H1 (cell line): ENCODE data around the gene DLGAP3. TPM values are rescaled to one million over a fixed set of nuclear protein-coding genes. Genes with fewer than 3 reads are reported as not detected.

ENCODE experiments used
- BCL11A ChIP-seq, 2 experiments: IDR thresholded peaks; one replicate each; pipeline ENCODE4 v1.6.1; 2011; ENCODE audit warnings: low read depth in 2 of 2, low read length in 2 of 2, mild to moderate bottlenecking in 2 of 2
- CHD2 ChIP-seq: IDR thresholded peaks from 2 replicates; pipeline ENCODE4 v1.6.1; 2012; ENCODE audit warnings: low read length, improper control_type of control experiment
- EGR1 ChIP-seq: IDR thresholded peaks from 2 replicates; pipeline ENCODE4 v1.6.1; 2011; ENCODE audit warnings: low read depth, low read length, borderline replicate concordance
- RBBP5 ChIP-seq: IDR thresholded peaks from 2 replicates; pipeline ENCODE4 v1.7.1; 2012; ENCODE audit warnings: low read depth, mild to moderate bottlenecking, inconsistent platforms, low read length, moderate library complexity, borderline replicate concordance
- SIN3A ChIP-seq, 2 experiments: IDR thresholded peaks in 1 of 2; conservative IDR thresholded peaks in 1 of 2; 2 replicates each; pipeline ENCODE4 v1.6.1; 2011 to 2012; ENCODE audit warnings: low read length in 2 of 2, improper control_type of control experiment in 1 of 2, low read depth in 1 of 2, mild to moderate bottlenecking in 1 of 2
- YY1 ChIP-seq: IDR thresholded peaks from 2 replicates; pipeline ENCODE4 v1.6.1; 2011; ENCODE audit warnings: low read depth, mild to moderate bottlenecking, low read length
- polyA plus RNA-seq, 7 experiments: library from polyadenylated mRNA; depleted of rRNA in 3 of 7; stranded (reverse) in 5 of 7; unstranded in 2 of 7; fragments of >200 nt in 5 of 7; fragments of 200-250 nt in 2 of 7; gene quantifications; 1 replicate in 5 of 7; 2 replicates in 1 of 7; 4 replicates in 1 of 7; pipeline versions ENCODE4 v1.2.1 to v1.2.3, GENCODE V29; 2011 to 2013; ENCODE audit warnings: missing spikeins in 2 of 7, mixed read lengths in 2 of 7
- total RNA-seq: library from RNA; stranded (reverse); fragmentation: NEBNext Ultra II Directional; extraction: Animal tissue kit (Norgen Biotek cat#: 25700); gene quantifications from 2 replicates; pipeline ENCODE4 v1.2.1, GENCODE V29; 2021
- TF ChIP-seq, protein P1 (sequence below): fragments of 300-600 bp; sonication (generic); IDR thresholded peaks from 2 replicates; pipeline ENCODE4 v1.7.1; 2012; ENCODE audit warnings: low read length, moderate library complexity, mild to moderate bottlenecking, inconsistent platforms; ENCODE audit not compliant: insufficient replicate concordance

The DLGAP3 gene
- total and polyA plus RNA-seq, 2 of the 8 experiments (the other 6 are each of a cell fraction or from before 2014, with no cell fraction given): 3.8 to 13.2 TPM

DNA sequence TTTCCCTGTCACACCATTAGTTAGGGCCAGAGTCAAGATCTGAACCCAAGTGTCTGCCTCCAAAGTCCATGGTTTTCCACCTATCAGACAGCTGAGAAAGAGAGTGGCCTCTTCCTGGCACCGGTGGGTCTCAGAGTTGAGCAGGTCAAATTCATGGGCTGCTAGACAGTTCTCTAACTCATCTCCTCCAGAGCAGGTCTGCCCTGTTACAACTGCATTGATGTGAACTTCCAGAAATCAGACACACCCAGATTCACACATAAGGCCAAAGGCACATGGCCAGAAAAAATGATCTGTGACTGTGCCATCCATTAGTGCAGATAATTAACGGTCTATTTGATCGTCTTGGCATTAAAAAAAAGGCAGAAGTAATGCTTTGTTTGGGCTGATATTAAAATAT is 87.4 kb downstream of the DLGAP3 start (continued):
- TF ChIP-seq, protein P1, sequence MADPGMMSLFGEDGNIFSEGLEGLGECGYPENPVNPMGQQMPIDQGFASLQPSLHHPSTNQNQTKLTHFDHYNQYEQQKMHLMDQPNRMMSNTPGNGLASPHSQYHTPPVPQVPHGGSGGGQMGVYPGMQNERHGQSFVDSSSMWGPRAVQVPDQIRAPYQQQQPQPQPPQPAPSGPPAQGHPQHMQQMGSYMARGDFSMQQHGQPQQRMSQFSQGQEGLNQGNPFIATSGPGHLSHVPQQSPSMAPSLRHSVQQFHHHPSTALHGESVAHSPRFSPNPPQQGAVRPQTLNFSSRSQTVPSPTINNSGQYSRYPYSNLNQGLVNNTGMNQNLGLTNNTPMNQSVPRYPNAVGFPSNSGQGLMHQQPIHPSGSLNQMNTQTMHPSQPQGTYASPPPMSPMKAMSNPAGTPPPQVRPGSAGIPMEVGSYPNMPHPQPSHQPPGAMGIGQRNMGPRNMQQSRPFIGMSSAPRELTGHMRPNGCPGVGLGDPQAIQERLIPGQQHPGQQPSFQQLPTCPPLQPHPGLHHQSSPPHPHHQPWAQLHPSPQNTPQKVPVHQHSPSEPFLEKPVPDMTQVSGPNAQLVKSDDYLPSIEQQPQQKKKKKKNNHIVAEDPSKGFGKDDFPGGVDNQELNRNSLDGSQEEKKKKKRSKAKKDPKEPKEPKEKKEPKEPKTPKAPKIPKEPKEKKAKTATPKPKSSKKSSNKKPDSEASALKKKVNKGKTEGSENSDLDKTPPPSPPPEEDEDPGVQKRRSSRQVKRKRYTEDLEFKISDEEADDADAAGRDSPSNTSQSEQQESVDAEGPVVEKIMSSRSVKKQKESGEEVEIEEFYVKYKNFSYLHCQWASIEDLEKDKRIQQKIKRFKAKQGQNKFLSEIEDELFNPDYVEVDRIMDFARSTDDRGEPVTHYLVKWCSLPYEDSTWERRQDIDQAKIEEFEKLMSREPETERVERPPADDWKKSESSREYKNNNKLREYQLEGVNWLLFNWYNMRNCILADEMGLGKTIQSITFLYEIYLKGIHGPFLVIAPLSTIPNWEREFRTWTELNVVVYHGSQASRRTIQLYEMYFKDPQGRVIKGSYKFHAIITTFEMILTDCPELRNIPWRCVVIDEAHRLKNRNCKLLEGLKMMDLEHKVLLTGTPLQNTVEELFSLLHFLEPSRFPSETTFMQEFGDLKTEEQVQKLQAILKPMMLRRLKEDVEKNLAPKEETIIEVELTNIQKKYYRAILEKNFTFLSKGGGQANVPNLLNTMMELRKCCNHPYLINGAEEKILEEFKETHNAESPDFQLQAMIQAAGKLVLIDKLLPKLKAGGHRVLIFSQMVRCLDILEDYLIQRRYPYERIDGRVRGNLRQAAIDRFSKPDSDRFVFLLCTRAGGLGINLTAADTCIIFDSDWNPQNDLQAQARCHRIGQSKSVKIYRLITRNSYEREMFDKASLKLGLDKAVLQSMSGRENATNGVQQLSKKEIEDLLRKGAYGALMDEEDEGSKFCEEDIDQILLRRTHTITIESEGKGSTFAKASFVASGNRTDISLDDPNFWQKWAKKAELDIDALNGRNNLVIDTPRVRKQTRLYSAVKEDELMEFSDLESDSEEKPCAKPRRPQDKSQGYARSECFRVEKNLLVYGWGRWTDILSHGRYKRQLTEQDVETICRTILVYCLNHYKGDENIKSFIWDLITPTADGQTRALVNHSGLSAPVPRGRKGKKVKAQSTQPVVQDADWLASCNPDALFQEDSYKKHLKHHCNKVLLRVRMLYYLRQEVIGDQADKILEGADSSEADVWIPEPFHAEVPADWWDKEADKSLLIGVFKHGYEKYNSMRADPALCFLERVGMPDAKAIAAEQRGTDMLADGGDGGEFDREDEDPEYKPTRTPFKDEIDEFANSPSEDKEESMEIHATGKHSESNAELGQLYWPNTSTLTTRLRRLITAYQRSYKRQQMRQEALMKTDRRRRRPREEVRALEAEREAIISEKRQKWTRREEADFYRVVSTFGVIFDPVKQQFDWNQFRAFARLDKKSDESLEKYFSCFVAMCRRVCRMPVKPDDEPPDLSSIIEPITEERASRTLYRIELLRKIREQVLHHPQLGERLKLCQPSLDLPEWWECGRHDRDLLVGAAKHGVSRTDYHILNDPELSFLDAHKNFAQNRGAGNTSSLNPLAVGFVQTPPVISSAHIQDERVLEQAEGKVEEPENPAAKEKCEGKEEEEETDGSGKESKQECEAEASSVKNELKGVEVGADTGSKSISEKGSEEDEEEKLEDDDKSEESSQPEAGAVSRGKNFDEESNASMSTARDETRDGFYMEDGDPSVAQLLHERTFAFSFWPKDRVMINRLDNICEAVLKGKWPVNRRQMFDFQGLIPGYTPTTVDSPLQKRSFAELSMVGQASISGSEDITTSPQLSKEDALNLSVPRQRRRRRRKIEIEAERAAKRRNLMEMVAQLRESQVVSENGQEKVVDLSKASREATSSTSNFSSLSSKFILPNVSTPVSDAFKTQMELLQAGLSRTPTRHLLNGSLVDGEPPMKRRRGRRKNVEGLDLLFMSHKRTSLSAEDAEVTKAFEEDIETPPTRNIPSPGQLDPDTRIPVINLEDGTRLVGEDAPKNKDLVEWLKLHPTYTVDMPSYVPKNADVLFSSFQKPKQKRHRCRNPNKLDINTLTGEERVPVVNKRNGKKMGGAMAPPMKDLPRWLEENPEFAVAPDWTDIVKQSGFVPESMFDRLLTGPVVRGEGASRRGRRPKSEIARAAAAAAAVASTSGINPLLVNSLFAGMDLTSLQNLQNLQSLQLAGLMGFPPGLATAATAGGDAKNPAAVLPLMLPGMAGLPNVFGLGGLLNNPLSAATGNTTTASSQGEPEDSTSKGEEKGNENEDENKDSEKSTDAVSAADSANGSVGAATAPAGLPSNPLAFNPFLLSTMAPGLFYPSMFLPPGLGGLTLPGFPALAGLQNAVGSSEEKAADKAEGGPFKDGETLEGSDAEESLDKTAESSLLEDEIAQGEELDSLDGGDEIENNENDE: no peak
- no peak for TF ChIP-seq BCL11A (IDR thresholded peaks at IDR 0.05; ENCODE audit: low read depth in 2 of 2, low read length in 2 of 2)
- TF ChIP-seq RBBP5: no peak
- TF ChIP-seq SIN3A (conservative IDR thresholded peaks at IDR 0.05 in 1 of 2, IDR thresholded peaks at IDR 0.05 in 1 of 2; ENCODE audit: low read depth in 1 of 2, low read length in 2 of 2): no peak
- TF ChIP-seq EGR1: no peak
- TF ChIP-seq CHD2: no peak
- no peak for TF ChIP-seq YY1
